Measurements from ENCODE around the gene PIK3CB.
"Not testable (repeated sequence)": the region's sequence is repeated elsewhere in the genome, so short reads cannot be mapped to it uniquely, and the experiment has no call there.

PIK3CB gene

GRCh38 chr3:138726946-138727730 lies 107.6 kb downstream of the PIK3CB start:
- no peaks in the 10 kb centered on the region for H3K4me1 ChIP-seq (ENCODE audit: low read depth, poor library complexity, severe bottlenecking)
- no peak for TF ChIP-seq CTCF (conservative IDR thresholded peaks at IDR 0.05; ENCODE audit: low read depth, low read length)
- H3K36me3 ChIP-seq (ENCODE audit: insufficient read depth), result no peaks in the 10 kb centered on the region
- H3K9ac ChIP-seq, result no peak overlapping the region
- no peaks in the 10 kb centered on the region for H3K79me2 ChIP-seq (ENCODE audit: insufficient read depth, low read depth)
- H3K4me2 ChIP-seq, result no peak overlapping the region
- no peaks in the 10 kb centered on the region for H3K27me3 ChIP-seq (ENCODE audit: insufficient read depth, low read depth)
- H3K4me3 ChIP-seq (IDR thresholded peaks at IDR 0.05; ENCODE audit: insufficient read depth, low read depth, low read length), result no peak overlapping the region
- H4K20me1 ChIP-seq (ENCODE audit: insufficient read depth), result no peaks in the 10 kb centered on the region
- H3K27ac ChIP-seq, result no peak overlapping the region
- H2AFZ ChIP-seq (ENCODE audit: low read depth), result no peak overlapping the region

GRCh38 chr3:138726042-138726441 lies 108.7 kb downstream of the PIK3CB start:
- H3K4me2 ChIP-seq; H3K79me2 ChIP-seq (ENCODE audit: insufficient read depth, low read depth); H3K36me3 ChIP-seq (ENCODE audit: insufficient read depth); H3K27ac ChIP-seq; H3K4me1 ChIP-seq (ENCODE audit: low read depth, poor library complexity, severe bottlenecking); H3K9ac ChIP-seq; H2AFZ ChIP-seq (ENCODE audit: low read depth); H3K27me3 ChIP-seq (ENCODE audit: insufficient read depth, low read depth); H4K20me1 ChIP-seq (ENCODE audit: insufficient read depth); H3K4me3 ChIP-seq (IDR thresholded peaks at IDR 0.05; ENCODE audit: insufficient read depth, low read depth, low read length): not testable (repeated sequence)

GRCh38 chr3:138725116-138725515 lies 109.6 kb downstream of the PIK3CB start:
- no peaks in the 10 kb centered on the region for H4K20me1 ChIP-seq (ENCODE audit: insufficient read depth)
- H3K4me3 ChIP-seq (IDR thresholded peaks at IDR 0.05; ENCODE audit: insufficient read depth, low read depth, low read length), result no peak overlapping the region
- H3K4me2 ChIP-seq, result no peak overlapping the region
- H3K9ac ChIP-seq, result no peak overlapping the region
- H3K79me2 ChIP-seq (ENCODE audit: insufficient read depth, low read depth), result no peaks in the 10 kb centered on the region
- TF ChIP-seq CTCF (conservative IDR thresholded peaks at IDR 0.05; ENCODE audit: low read depth, low read length), result no peak
- H3K36me3 ChIP-seq (ENCODE audit: insufficient read depth), result no peaks in the 10 kb centered on the region
- H2AFZ ChIP-seq (ENCODE audit: low read depth), result no peak overlapping the region
- no peaks in the 10 kb centered on the region for H3K27me3 ChIP-seq (ENCODE audit: insufficient read depth, low read depth)
- no peaks in the 10 kb centered on the region for H3K4me1 ChIP-seq (ENCODE audit: low read depth, poor library complexity, severe bottlenecking)
- no peak overlapping the region for H3K27ac ChIP-seq

- no peaks in the 10 kb centered on the region for H4K20me1 ChIP-seq (ENCODE audit: insufficient read depth)
- H3K27me3 ChIP-seq (ENCODE audit: insufficient read depth, low read depth), result no peaks in the 10 kb centered on the region
- H3K4me2 ChIP-seq, result no peak overlapping the region
- H3K4me1 ChIP-seq (ENCODE audit: low read depth, poor library complexity, severe bottlenecking), result no peaks in the 10 kb centered on the region
- H3K4me3 ChIP-seq (IDR thresholded peaks at IDR 0.05; ENCODE audit: insufficient read depth, low read depth, low read length), result no peak overlapping the region
- no peak overlapping the region for H2AFZ ChIP-seq (ENCODE audit: low read depth)
- H3K36me3 ChIP-seq (ENCODE audit: insufficient read depth), result no peaks in the 10 kb centered on the region
- H3K9ac ChIP-seq, result no peak overlapping the region
- H3K79me2 ChIP-seq (ENCODE audit: insufficient read depth, low read depth), result no peaks in the 10 kb centered on the region
- H3K27ac ChIP-seq, result no peak overlapping the region
- TF ChIP-seq CTCF (conservative IDR thresholded peaks at IDR 0.05; ENCODE audit: low read depth, low read length), result no peak
Observed at GRCh38 chr3:138724443-138724842, 110.3 kb downstream of the PIK3CB start.

GRCh38 chr3:138718849-138719248 lies 115.9 kb downstream of the PIK3CB start:
- no peak overlapping the region for H3K4me2 ChIP-seq
- no peak for TF ChIP-seq CTCF (conservative IDR thresholded peaks at IDR 0.05; ENCODE audit: low read depth, low read length)
- H3K9ac ChIP-seq, result no peak overlapping the region
- no peak overlapping the region for H3K27ac ChIP-seq
- no peaks in the 10 kb centered on the region for H4K20me1 ChIP-seq (ENCODE audit: insufficient read depth)
- no peaks in the 10 kb centered on the region for H3K36me3 ChIP-seq (ENCODE audit: insufficient read depth)
- no peak overlapping the region for H2AFZ ChIP-seq (ENCODE audit: low read depth)
- H3K27me3 ChIP-seq (ENCODE audit: insufficient read depth, low read depth), result no peaks in the 10 kb centered on the region
- no peaks in the 10 kb centered on the region for H3K79me2 ChIP-seq (ENCODE audit: insufficient read depth, low read depth)
- H3K4me3 ChIP-seq (IDR thresholded peaks at IDR 0.05; ENCODE audit: insufficient read depth, low read depth, low read length), result no peak overlapping the region
- H3K4me1 ChIP-seq (ENCODE audit: low read depth, poor library complexity, severe bottlenecking), result peaks cover 7% of the 10 kb centered on the region

Data from KMS-11 (cell line).